OCI-LY1 (cell line): ENCODE data around the gene LOXL3.

Experiments used
- H2AFZ ChIP-seq: fragments of 200-600 bp; sonication (generic), shearing (Covaris generic); 2 replicates; pipeline ENCODE4 v1.6.0; 2014; ENCODE audit warnings: antibody characterized with exemption, mild to moderate bottlenecking, low read length
- H3F3A ChIP-seq: fragments of 200-600 bp; sonication (generic), shearing (Covaris generic); 2 replicates; pipeline ENCODE4 v1.6.0; 2014; ENCODE audit warnings: mild to moderate bottlenecking, antibody characterized with exemption, low read length, moderate library complexity; ENCODE audit not compliant: insufficient read depth
- H3K27ac ChIP-seq: fragments of 200-600 bp; sonication (generic); 2 replicates; pipeline ENCODE4 v1.5.1; 2014; ENCODE audit warnings: low read length, mixed run types, mild to moderate bottlenecking, low read depth; ENCODE audit not compliant: poor library complexity, severe bottlenecking
- H3K27me3 ChIP-seq: fragments of 200-600 bp; sonication (generic); 2 replicates; pipeline ENCODE4 v1.6.0; 2014; ENCODE audit warnings: antibody characterized with exemption, mild to moderate bottlenecking, low read length, moderate library complexity; ENCODE audit not compliant: insufficient read depth
- H3K36me3 ChIP-seq: fragments of 200-600 bp; sonication (generic); 2 replicates; pipeline ENCODE4 v1.6.1; 2014; ENCODE audit warnings: mild to moderate bottlenecking, antibody characterized with exemption, low read length, moderate library complexity, mixed read lengths; ENCODE audit not compliant: insufficient read depth
- H3K4me1 ChIP-seq: fragments of 200-600 bp; sonication (generic); 2 replicates; pipeline ENCODE4 v1.5.1; 2014; ENCODE audit warnings: mild to moderate bottlenecking, low read length, moderate library complexity; ENCODE audit not compliant: insufficient read depth, severe bottlenecking
- H3K4me2 ChIP-seq: fragments of 200-600 bp; sonication (generic), shearing (Covaris generic); 2 replicates; pipeline ENCODE4 v1.6.1; 2014; ENCODE audit warnings: low read length
- H3K4me3 ChIP-seq: fragments of 200-600 bp; sonication (generic); 2 replicates; pipeline ENCODE4 v1.5.1; 2014; ENCODE audit warnings: low read length, low read depth, mild to moderate bottlenecking, mixed read lengths; ENCODE audit not compliant: poor library complexity, severe bottlenecking
- H3K79me2 ChIP-seq: fragments of 200-600 bp; shearing (Covaris generic); 2 replicates; pipeline ENCODE4 v1.6.1; 2016; ENCODE audit warnings: mixed run types, low read length, mixed read lengths; ENCODE audit not compliant: insufficient read depth
- H3K9ac ChIP-seq: fragments of 200-600 bp; sonication (generic), shearing (Covaris generic); 2 replicates; pipeline ENCODE4 v1.6.1; 2014; ENCODE audit warnings: mild to moderate bottlenecking, low read length, mixed read lengths
- H3K9me2 ChIP-seq: fragments of 200-600 bp; sonication (generic), shearing (Covaris generic); 2 replicates; pipeline ENCODE4 v1.6.1; 2014; ENCODE audit warnings: low read depth, mild to moderate bottlenecking, low read length, mixed read lengths
- H3K9me3 ChIP-seq: fragments of 200-600 bp; shearing (Covaris generic); 2 replicates; pipeline ENCODE4 v1.6.1; 2014; ENCODE audit warnings: low read length, mixed read lengths
- H4K20me1 ChIP-seq: fragments of 200-600 bp; sonication (generic), shearing (Covaris generic); 2 replicates; pipeline ENCODE4 v1.6.0; 2016; ENCODE audit warnings: mild to moderate bottlenecking, low read length; ENCODE audit not compliant: insufficient read depth
- CTCF ChIP-seq: fragments of 200-600 bp; sonication (generic), shearing (Covaris generic); IDR thresholded peaks from 2 replicates; pipeline ENCODE4 v1.5.1; 2017; ENCODE audit warnings: mild to moderate bottlenecking, antibody characterized with exemption, low read length, moderate library complexity, mixed read lengths
- EZH2 ChIP-seq: fragments of 200-600 bp; sonication (generic), shearing (Covaris generic); IDR thresholded peaks from 2 replicates; pipeline ENCODE4 v1.8.0; 2017; ENCODE audit warnings: borderline replicate concordance, mixed run types, mild to moderate bottlenecking, antibody characterized with exemption, low read length, moderate library complexity, mixed read lengths

LOXL3 gene

GRCh38 chr2:74501335-74502071 lies 52.2 kb downstream of the LOXL3 start:
- Histone ChIP-seq H3F3A (no peaks in the 10 kb centered on the region), H3K79me2 (no peaks in the 10 kb centered on the region), H3K9ac (no peak overlapping the region), H4K20me1 (no peaks in the 10 kb centered on the region), H2AFZ (no peak overlapping the region), H3K36me3 (peaks cover 17% of the 10 kb centered on the region), H3K4me3 (no peak overlapping the region), H3K9me3 (no peaks in the 10 kb centered on the region), H3K27me3 (peaks cover 25% of the 10 kb centered on the region; the same call in 1 of the 2 replicates), H3K4me2 (no peak overlapping the region), H3K27ac (no peak overlapping the region), H3K9me2 (no peaks in the 10 kb centered on the region), H3K4me1 (peaks cover 25% of the 10 kb centered on the region)
- TF ChIP-seq CTCF, result no peak
- TF ChIP-seq EZH2, result no peak

GRCh38 chr2:74500578-74500946 lies 53.2 kb downstream of the LOXL3 start:
- Histone ChIP-seq H3K4me2 (no peak overlapping the region), H3K36me3 (peaks cover 11% of the 10 kb centered on the region), H3K9ac (no peak overlapping the region), H4K20me1 (no peaks in the 10 kb centered on the region), H3F3A (no peaks in the 10 kb centered on the region), H3K4me1 (peaks cover 17% of the 10 kb centered on the region), H3K9me2 (no peaks in the 10 kb centered on the region), H3K27ac (no peak overlapping the region), H2AFZ (no peak overlapping the region), H3K79me2 (no peaks in the 10 kb centered on the region), H3K4me3 (no peak overlapping the region), H3K9me3 (no peaks in the 10 kb centered on the region), H3K27me3 (peaks cover 25% of the 10 kb centered on the region; the same call in 1 of the 2 replicates)
- no peak for TF ChIP-seq CTCF
- TF ChIP-seq EZH2, result no peak

GRCh38 chr2:74499940-74500577 lies 53.7 kb downstream of the LOXL3 start:
- TF ChIP-seq EZH2 (no peak), CTCF (no peak)

More at GRCh38 chr2:74499940-74500577, 53.7 kb downstream of the LOXL3 start:
- Histone ChIP-seq H3K9me2 (no peaks in the 10 kb centered on the region), H3K79me2 (no peaks in the 10 kb centered on the region), H3K27ac (no peak overlapping the region), H3K9me3 (no peaks in the 10 kb centered on the region), H3K36me3 (peaks cover 5% of the 10 kb centered on the region), H3K4me1 (peaks cover 15% of the 10 kb centered on the region), H3K9ac (no peak overlapping the region), H3K27me3 (peaks cover 25% of the 10 kb centered on the region; the same call in 1 of the 2 replicates), H3F3A (no peaks in the 10 kb centered on the region), H3K4me2 (no peak overlapping the region), H3K4me3 (no peak overlapping the region), H4K20me1 (no peaks in the 10 kb centered on the region), H2AFZ (no peak overlapping the region)
